Spleen (tissue), 7 donors: ENCODE measurements around the gene LRMDA.

Experiments used
- CTCF ChIP-seq, 11 experiments: fragments of 200-600 bp in 7 of 11; fragments of 450-650 bp in 4 of 11; sonication (generic) in 4 of 11; IDR thresholded peaks in 8 of 11; conservative IDR thresholded peaks in 3 of 11; 1 replicate in 7 of 11; 2 replicates in 4 of 11; pipeline versions ENCODE4 v1.4.0 to v1.8.0; 2016 to 2021; ENCODE audit warnings: antibody characterized with exemption in 11 of 11, inconsistent platforms in 4 of 11, mild to moderate bottlenecking in 1 of 11
- POLR2A ChIP-seq, 3 donors: fragments of 450-650 bp; IDR thresholded peaks; one replicate each; pipeline ENCODE4 v1.5.1; 2017; ENCODE audit warnings: antibody characterized with exemption in 3 of 3, mild to moderate bottlenecking in 1 of 3
- donor health status: DM: no; HTN: no; CAD: no; lungs with moderate emphysema.
- donor health status: DM: no; HTN: no; CAD: no.
- donor health status: DM: no; HTN: no; CAD: no.

GRCh38 chr10:75738924-75739323 lies 307.5 kb downstream of the LRMDA start:
- no peak for TF ChIP-seq CTCF (IDR thresholded peaks at IDR 0.05 in 8 of 11, conservative IDR thresholded peaks at IDR 0.05 in 3 of 11)
- TF ChIP-seq POLR2A (IDR thresholded peaks at IDR 0.05): no peak
